Activated CD8-positive, alpha-beta memory T cell treated with anti-CD3 and anti-CD28 coated beads for 36 hours (primary cell): Measurements from ENCODE around the gene TF. TPM values are rescaled to one million over a fixed set of nuclear protein-coding genes. Genes with fewer than 3 reads are reported as not detected.

Source experiments
- CTCF ChIA-PET: fragments of 350-600 bp; sonication (Branson Sonifier 250); formaldehyde crosslinking; loops from one replicate; lab custom pipeline; 2021; ENCODE audit warnings: antibody characterized with exemption; lab: Charles Lee
- POLR2A ChIA-PET: fragments of 350-600 bp; sonication (Branson Sonifier 250); formaldehyde crosslinking; loops from one replicate; lab custom pipeline; 2021; ENCODE audit warnings: antibody characterized with exemption; lab: Charles Lee
- total RNA-seq, 2 experiments: library from RNA; stranded (reverse); gene quantifications; one replicate each; pipeline ENCODE4 v1.2.3, GENCODE V29; 2021

Gene TF
- total RNA-seq, 2 experiments from 2014 or later, result 0.02 to 0.17 TPM

DNA sequence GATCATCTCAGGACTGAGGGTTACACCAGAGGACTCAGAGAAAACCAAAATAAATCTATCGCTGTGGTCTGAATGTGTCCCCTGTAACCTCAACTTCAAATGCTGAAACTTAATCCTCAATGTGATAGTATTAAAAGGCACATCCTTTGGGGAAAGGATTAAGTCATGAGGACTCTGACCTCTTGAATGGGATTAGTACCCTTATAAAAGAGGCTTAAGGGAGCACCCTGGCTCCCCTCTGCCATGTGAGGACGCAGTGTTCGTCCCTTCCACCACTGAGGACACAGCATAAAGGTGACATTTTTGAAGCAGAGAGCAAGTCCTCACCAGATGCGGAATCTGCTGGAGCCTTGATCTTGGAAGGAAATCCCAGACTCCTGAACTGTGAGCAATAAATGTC is 98.9 kb downstream of the TF start:
- CTCF ChIA-PET, result interaction anchor here (1.4 kb wide), 1 partner anchor 25 kb away, joined by 3 read pairs; no protein-coding TSS in a partner anchor
- POLR2A ChIA-PET, result no interaction called here

Other genes with a start within 250 kb of the TF start
- 100 to 1,000 TPM; 291 to 305 TPM for gene CDV3, start 172.7 kb upstream of the TF start, total RNA-seq
- 10 to 100 TPM; 83.2 to 86.3 TPM for gene TOPBP1, start 84.5 kb upstream of the TF start, total RNA-seq
- 100 to 1,000 TPM; 128 to 131 TPM for gene SRPRB, start 59.4 kb downstream of the TF start, total RNA-seq
- under 1 TPM; 0.42 to 0.57 TPM for gene RAB6B, start 149.5 kb downstream of the TF start, total RNA-seq